Fibroblast of lung (primary cell): Measurements from ENCODE around the gene SLC22A23. TPM values are rescaled to one million over a fixed set of nuclear protein-coding genes. Genes with fewer than 3 reads are reported as not detected.

ENCODE experiments used
- DNase-seq, 2 donors: peaks; one replicate each; pipeline versions ENCODE4 v3.0.0 to v3.0.0-alpha.2; 2010; ENCODE audit warnings: low read depth in 2 of 2
- H2AFZ ChIP-seq: 2 replicates; pipeline ENCODE4 v1.5.1; 2012; ENCODE audit warnings: low read length, control low read depth, inconsistent platforms
- H3K27ac ChIP-seq: 2 replicates; pipeline ENCODE4 v1.5.1; 2011; ENCODE audit warnings: low read length, control low read depth; ENCODE audit not compliant: insufficient read depth
- H3K27me3 ChIP-seq: 2 replicates; pipeline ENCODE4 v1.5.1; 2011; ENCODE audit warnings: mild to moderate bottlenecking, low read length; ENCODE audit not compliant: control insufficient read depth, insufficient read depth
- H3K36me3 ChIP-seq: 2 replicates; pipeline ENCODE4 v1.5.1; 2011; ENCODE audit warnings: low read length; ENCODE audit not compliant: control insufficient read depth, insufficient read depth
- H3K4me1 ChIP-seq: 2 replicates; pipeline ENCODE4 v1.5.1; 2011; ENCODE audit warnings: low read length; ENCODE audit not compliant: control insufficient read depth, insufficient read depth; ENCODE audit errors: extremely low read depth
- H3K4me2 ChIP-seq: 2 replicates; pipeline ENCODE4 v1.5.1; 2011; ENCODE audit warnings: low read length, control low read depth; ENCODE audit not compliant: insufficient read depth; ENCODE audit errors: extremely low read depth
- H3K4me3 ChIP-seq, 4 experiments: fragments of 200-600 bp in 1 of 4; sonication (generic) in 1 of 4; replicated peaks in 1 of 4; 2 replicates each; pipeline ENCODE4 v1.5.1; 2011 to 2016; ENCODE audit warnings: low read length in 4 of 4, low read depth in 3 of 4, mild to moderate bottlenecking in 3 of 4, control low read depth in 2 of 4, inconsistent platforms in 1 of 4, mixed read lengths in 1 of 4; ENCODE audit not compliant: insufficient read depth in 1 of 4; ENCODE audit errors: control extremely low read depth in 1 of 4
- H3K79me2 ChIP-seq: 2 replicates; pipeline ENCODE4 v1.5.1; 2012; ENCODE audit warnings: mild to moderate bottlenecking, low read length, inconsistent platforms; ENCODE audit not compliant: control insufficient read depth, insufficient read depth
- H3K9ac ChIP-seq: 2 replicates; pipeline ENCODE4 v1.5.1; 2011; ENCODE audit warnings: mild to moderate bottlenecking, low read length, control low read depth; ENCODE audit not compliant: insufficient read depth
- H3K9me3 ChIP-seq: 2 replicates; pipeline ENCODE4 v1.5.1; 2012; ENCODE audit warnings: low read depth, low read length; ENCODE audit not compliant: control insufficient read depth, insufficient read depth
- H4K20me1 ChIP-seq: 2 replicates; pipeline ENCODE4 v1.5.1; 2011; ENCODE audit warnings: low read length; ENCODE audit not compliant: control insufficient read depth, insufficient read depth; ENCODE audit errors: extremely low read depth
- EZH2 ChIP-seq: IDR thresholded peaks from 2 replicates; pipeline ENCODE4 v1.5.1; 2012; ENCODE audit warnings: low read length, control low read depth, mild to moderate bottlenecking; ENCODE audit errors: missing control alignments
- polyA plus RNA-seq, 2 donors: library from polyadenylated mRNA; depleted of rRNA in 1 of 2; stranded (reverse) in 1 of 2; unstranded in 1 of 2; fragments of >200 nt; gene quantifications; 2 replicates each; pipeline ENCODE4 v1.2.1, GENCODE V29; 2011 to 2012; ENCODE audit warnings: missing spikeins in 1 of 2
- total RNA-seq: library from RNA; depleted of rRNA; stranded (reverse); fragments of >200 nt; gene quantifications from 2 replicates; pipeline ENCODE4 v1.2.1, GENCODE V29; 2014
- TF ChIP-seq, protein P1 (sequence below), 2 donors: IDR thresholded peaks in 1 of 2; conservative IDR thresholded peaks in 1 of 2; 1 replicate in 1 of 2; 2 replicates in 1 of 2; pipeline ENCODE4 v1.5.1; 2011 to 2012; ENCODE audit warnings: low read length in 2 of 2, control low read depth in 1 of 2, inconsistent platforms in 1 of 2, low read depth in 1 of 2, mild to moderate bottlenecking in 1 of 2

Gene SLC22A23
- total and polyA plus RNA-seq, 2 donors (not counting 1 experiment from before 2014, with no cell fraction given), result 0.37 to 3.0 TPM

DNA sequence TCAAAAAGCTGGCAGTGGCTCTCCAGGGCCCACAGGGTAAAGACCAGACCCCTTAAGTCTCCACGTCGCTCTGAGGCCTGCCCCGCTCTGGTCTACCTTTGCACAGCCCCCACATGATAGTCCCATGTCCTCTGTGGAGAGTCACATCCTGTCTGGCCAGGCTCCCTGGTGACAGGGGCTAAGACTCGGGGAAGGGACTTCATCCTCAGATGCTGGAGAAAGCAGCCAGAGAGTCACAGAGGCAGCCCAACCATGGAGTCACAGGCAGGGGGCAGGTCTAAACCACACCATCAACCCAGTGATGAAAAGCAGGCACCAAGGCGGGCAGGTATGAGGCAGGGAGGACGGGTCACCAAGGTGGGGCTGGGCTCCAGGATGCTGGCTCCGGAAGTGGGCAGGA is 62.2 kb downstream of the SLC22A23 start:
- Histone ChIP-seq H3K27me3 (no peaks in the 10 kb centered on the region), H3K36me3 (no peaks in the 10 kb centered on the region), H3K9ac (no peak overlapping the region), H2AFZ (no peak overlapping the region), H3K4me1 (peaks cover 1% of the 10 kb centered on the region), H3K9me3 (no peaks in the 10 kb centered on the region), H4K20me1 (no peaks in the 10 kb centered on the region), H3K4me3 (no peak overlapping the region), H3K4me2 (no peak overlapping the region), H3K27ac (no peak overlapping the region), H3K79me2 (no peaks in the 10 kb centered on the region)
- TF ChIP-seq, protein P1, sequence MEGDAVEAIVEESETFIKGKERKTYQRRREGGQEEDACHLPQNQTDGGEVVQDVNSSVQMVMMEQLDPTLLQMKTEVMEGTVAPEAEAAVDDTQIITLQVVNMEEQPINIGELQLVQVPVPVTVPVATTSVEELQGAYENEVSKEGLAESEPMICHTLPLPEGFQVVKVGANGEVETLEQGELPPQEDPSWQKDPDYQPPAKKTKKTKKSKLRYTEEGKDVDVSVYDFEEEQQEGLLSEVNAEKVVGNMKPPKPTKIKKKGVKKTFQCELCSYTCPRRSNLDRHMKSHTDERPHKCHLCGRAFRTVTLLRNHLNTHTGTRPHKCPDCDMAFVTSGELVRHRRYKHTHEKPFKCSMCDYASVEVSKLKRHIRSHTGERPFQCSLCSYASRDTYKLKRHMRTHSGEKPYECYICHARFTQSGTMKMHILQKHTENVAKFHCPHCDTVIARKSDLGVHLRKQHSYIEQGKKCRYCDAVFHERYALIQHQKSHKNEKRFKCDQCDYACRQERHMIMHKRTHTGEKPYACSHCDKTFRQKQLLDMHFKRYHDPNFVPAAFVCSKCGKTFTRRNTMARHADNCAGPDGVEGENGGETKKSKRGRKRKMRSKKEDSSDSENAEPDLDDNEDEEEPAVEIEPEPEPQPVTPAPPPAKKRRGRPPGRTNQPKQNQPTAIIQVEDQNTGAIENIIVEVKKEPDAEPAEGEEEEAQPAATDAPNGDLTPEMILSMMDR (conservative IDR thresholded peaks at IDR 0.05 in 1 of 2, IDR thresholded peaks at IDR 0.05 in 1 of 2; ENCODE audit: low read depth in 1 of 2, low read length in 2 of 2), result no peak
- TF ChIP-seq EZH2, result no peak
- DNase-seq, result no peak

DNA sequence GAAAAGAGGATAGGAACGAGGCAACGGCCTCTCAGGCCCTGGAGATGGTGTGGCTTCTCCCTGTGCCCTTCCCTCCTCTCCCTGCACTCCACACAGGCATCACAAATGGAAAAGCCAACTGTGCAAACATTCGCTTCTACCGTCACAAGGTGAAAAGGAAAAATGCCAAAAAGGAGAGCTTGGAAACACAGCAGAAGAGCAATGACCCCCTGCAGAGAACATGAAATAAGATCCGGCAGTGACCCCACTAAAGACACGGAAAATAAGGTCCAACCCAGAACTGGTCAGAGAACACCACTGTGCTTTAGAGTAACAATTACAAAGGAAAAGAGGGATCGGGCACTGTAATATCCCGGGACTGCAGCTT is 63.0 kb downstream of the SLC22A23 start:
- H3K36me3 ChIP-seq, result no peaks in the 10 kb centered on the region
- TF ChIP-seq, protein P1 (conservative IDR thresholded peaks at IDR 0.05 in 1 of 2, IDR thresholded peaks at IDR 0.05 in 1 of 2; ENCODE audit: low read depth in 1 of 2, low read length in 2 of 2), result no peak
- TF ChIP-seq EZH2, result no peak
- H3K4me3 ChIP-seq, result no peak overlapping the region
- no peak overlapping the region for H3K4me2 ChIP-seq
- no peak for DNase-seq
- no peak overlapping the region for H3K27ac ChIP-seq
- no peaks in the 10 kb centered on the region for H3K79me2 ChIP-seq
- no peaks in the 10 kb centered on the region for H4K20me1 ChIP-seq
- no peak overlapping the region for H3K9ac ChIP-seq
- H3K9me3 ChIP-seq, result no peaks in the 10 kb centered on the region
- peaks cover 3% of the 10 kb centered on the region for H3K4me1 ChIP-seq
- H2AFZ ChIP-seq, result no peak overlapping the region
- H3K27me3 ChIP-seq, result no peaks in the 10 kb centered on the region

DNA sequence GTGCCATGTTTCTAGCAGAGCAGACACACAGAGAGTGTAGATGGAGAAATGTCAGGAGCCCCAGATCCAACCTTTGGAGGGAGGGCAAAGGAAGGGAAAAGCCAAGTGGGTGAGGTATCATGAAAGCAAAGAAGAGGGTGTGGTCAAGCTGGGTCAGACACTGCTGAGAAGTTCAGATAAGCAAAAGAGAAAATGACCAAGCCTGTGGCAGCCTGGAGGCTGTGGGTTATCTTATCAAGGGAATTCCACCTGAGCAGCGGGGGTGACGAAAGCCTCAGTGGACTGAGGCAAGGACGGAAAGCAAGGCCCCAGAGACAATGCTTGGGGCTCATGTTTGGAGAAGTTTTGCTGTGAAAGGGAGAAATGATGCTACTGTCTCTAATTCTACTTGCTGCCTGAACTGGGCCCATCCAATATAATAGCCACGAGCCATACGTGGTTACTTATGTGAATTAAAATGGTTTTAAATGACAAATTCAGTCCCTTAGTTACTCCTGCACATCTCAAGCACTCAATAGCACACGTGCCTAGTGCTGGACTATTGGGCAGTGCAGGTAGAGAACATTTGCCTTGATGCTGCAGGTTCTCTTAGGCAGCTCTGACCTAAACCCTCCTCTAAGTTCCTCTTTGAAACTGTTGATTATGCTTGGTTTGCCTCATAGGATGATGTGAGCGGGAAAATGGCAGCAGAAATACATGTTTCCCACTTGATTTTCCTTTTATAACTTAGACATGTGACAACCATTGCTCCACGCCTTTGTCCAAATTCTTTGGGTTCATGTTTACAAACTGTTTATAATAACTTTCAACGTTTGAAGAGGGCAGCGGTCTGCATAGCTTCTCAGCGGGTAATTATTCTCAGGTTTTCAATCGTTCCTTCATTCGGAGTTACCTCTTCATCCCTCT is 63.7 kb downstream of the SLC22A23 start:
- H3K4me2 ChIP-seq, result no peak overlapping the region
- H3K27me3 ChIP-seq, result no peaks in the 10 kb centered on the region
- H4K20me1 ChIP-seq, result no peaks in the 10 kb centered on the region
- no peaks in the 10 kb centered on the region for H3K79me2 ChIP-seq
- no peaks in the 10 kb centered on the region for H3K36me3 ChIP-seq
- no peak for DNase-seq
- no peak overlapping the region for H3K4me3 ChIP-seq
- TF ChIP-seq, protein P1 (conservative IDR thresholded peaks at IDR 0.05 in 1 of 2, IDR thresholded peaks at IDR 0.05 in 1 of 2; ENCODE audit: low read depth in 1 of 2, low read length in 2 of 2), result no peak
- TF ChIP-seq EZH2, result no peak
- no peaks in the 10 kb centered on the region for H3K9me3 ChIP-seq
- no peak overlapping the region for H3K27ac ChIP-seq
- H3K9ac ChIP-seq, result no peak overlapping the region
- H3K4me1 ChIP-seq, result peaks cover 3% of the 10 kb centered on the region
- H2AFZ ChIP-seq, result no peak overlapping the region
